Measurements from ENCODE around the gene RNF220.

Gene RNF220

GRCh38 chr1:44587796-44588460 is 182.9 kb downstream of the RNF220 start:
- DNase-seq (ENCODE audit: low read depth) = no peak

- DNase-seq (ENCODE audit: low read depth) = no peak
Observed at GRCh38 chr1:44588551-44589210, 183.6 kb downstream of the RNF220 start.

- no peak for DNase-seq (ENCODE audit: low read depth)
Observed at GRCh38 chr1:44590475-44590874, 185.4 kb downstream of the RNF220 start.

- no peak for DNase-seq (ENCODE audit: low read depth)
Observed at GRCh38 chr1:44591381-44591780, 186.3 kb downstream of the RNF220 start.

- no peak for DNase-seq (ENCODE audit: low read depth)
Observed at GRCh38 chr1:44592208-44593145, 187.4 kb downstream of the RNF220 start.

- DNase-seq (ENCODE audit: low read depth) = no peak
Observed at GRCh38 chr1:44594353-44594752, 189.3 kb downstream of the RNF220 start.

GRCh38 chr1:44594871-44595735 is 190.0 kb downstream of the RNF220 start:
- no peak for DNase-seq (ENCODE audit: low read depth)

- DNase-seq (ENCODE audit: low read depth) = no peak
Observed at GRCh38 chr1:44596511-44596910, 191.5 kb downstream of the RNF220 start.

GRCh38 chr1:44598167-44598566 is 193.1 kb downstream of the RNF220 start:
- DNase-seq (ENCODE audit: low read depth) = no peak

- no peak for DNase-seq (ENCODE audit: low read depth)
Observed at GRCh38 chr1:44602634-44603628, 197.9 kb downstream of the RNF220 start.

GRCh38 chr1:44603718-44604117 is 198.7 kb downstream of the RNF220 start:
- DNase-seq (ENCODE audit: low read depth) = no peak

GRCh38 chr1:44604157-44604955 is 199.3 kb downstream of the RNF220 start:
- no peak for DNase-seq (ENCODE audit: low read depth)

GRCh38 chr1:44605914-44606615 is 201.0 kb downstream of the RNF220 start:
- no peak for DNase-seq (ENCODE audit: low read depth)

- DNase-seq (ENCODE audit: low read depth) = no peak
Observed at GRCh38 chr1:44606701-44607281, 201.7 kb downstream of the RNF220 start.

- DNase-seq (ENCODE audit: low read depth) = no peak
Observed at GRCh38 chr1:44608141-44608540, 203.1 kb downstream of the RNF220 start.

GRCh38 chr1:44609412-44609767 is 204.3 kb downstream of the RNF220 start:
- no peak for DNase-seq (ENCODE audit: low read depth)

- no peak for DNase-seq (ENCODE audit: low read depth)
Observed at GRCh38 chr1:44609768-44610526, 204.9 kb downstream of the RNF220 start.

Data from non-pigmented ciliary epithelial cell (primary cell).